Peyer's patch (tissue), 4 donors: ENCODE data around the gene TMEM242. TPM values are rescaled to one million over a fixed set of nuclear protein-coding genes. Genes with fewer than 3 reads are reported as not detected.

ENCODE experiments used
- DNase-seq, 3 donors: peaks; one replicate each; pipeline ENCODE4 v3.0.0-alpha.2; 2017 to 2019
- H3K27ac ChIP-seq, 4 donors: fragments of 200-600 bp; sonication (generic); one replicate each; pipeline ENCODE4 v1.5.1; 2016 to 2019
- H3K27me3 ChIP-seq, 2 donors: fragments of 200-600 bp; sonication (generic); one replicate each; pipeline ENCODE4 v1.5.1; 2019
- H3K36me3 ChIP-seq, 3 donors: fragments of 200-600 bp; sonication (generic); one replicate each; pipeline ENCODE4 v1.5.1; 2016 to 2019
- H3K4me1 ChIP-seq, 4 donors: fragments of 200-600 bp; sonication (generic); one replicate each; pipeline ENCODE4 v1.5.1; 2016 to 2019
- H3K4me3 ChIP-seq, 4 donors: fragments of 200-600 bp; sonication (generic); 1 replicate in 3 of 4; 2 replicates in 1 of 4; pipeline ENCODE4 v1.5.1; 2016 to 2019; ENCODE audit warnings: mild to moderate bottlenecking in 1 of 4
- H3K9me3 ChIP-seq, 4 donors: fragments of 200-600 bp; sonication (generic); one replicate each; pipeline ENCODE4 v1.5.1; 2016 to 2019; ENCODE audit warnings: mild to moderate bottlenecking in 1 of 4
- POLR2A ChIP-seq, 2 donors: fragments of 450-650 bp; IDR thresholded peaks; one replicate each; pipeline ENCODE4 v1.5.1; 2017; ENCODE audit warnings: antibody characterized with exemption in 2 of 2, mild to moderate bottlenecking in 2 of 2, moderate library complexity in 2 of 2
- total RNA-seq, 4 donors: library from RNA; depleted of rRNA; stranded (reverse); fragments of >200 nt; gene quantifications; one replicate each; pipeline ENCODE4 v1.1.0, GENCODE V29; 2016
- TF ChIP-seq, protein P1 (sequence below), 6 experiments: fragments of 450-650 bp in 4 of 6; fragments of 200-600 bp in 2 of 6; sonication (generic) in 1 of 6; IDR thresholded peaks; one replicate each; pipeline ENCODE4 v1.5.1; 2017 to 2019; ENCODE audit warnings: antibody characterized with exemption in 6 of 6, mild to moderate bottlenecking in 3 of 6, moderate library complexity in 1 of 6

TMEM242 gene
- total RNA-seq = 1 to 10 TPM; 3.3 to 9.4 (median 4.9) TPM

- H3K4me3 ChIP-seq = peak within 1 kb of the TSS; percentile 63 to 83 (median 69)
- no peaks in the 10 kb centered on the region for H3K27me3 ChIP-seq
- DNase-seq = peak; percentile 88 to 95 (median 95)
- peak within 1 kb of the TSS; percentile 74 to 92 (median 88) for H3K27ac ChIP-seq
- no peaks in the 10 kb centered on the region for H3K9me3 ChIP-seq
- TF ChIP-seq, protein P1, sequence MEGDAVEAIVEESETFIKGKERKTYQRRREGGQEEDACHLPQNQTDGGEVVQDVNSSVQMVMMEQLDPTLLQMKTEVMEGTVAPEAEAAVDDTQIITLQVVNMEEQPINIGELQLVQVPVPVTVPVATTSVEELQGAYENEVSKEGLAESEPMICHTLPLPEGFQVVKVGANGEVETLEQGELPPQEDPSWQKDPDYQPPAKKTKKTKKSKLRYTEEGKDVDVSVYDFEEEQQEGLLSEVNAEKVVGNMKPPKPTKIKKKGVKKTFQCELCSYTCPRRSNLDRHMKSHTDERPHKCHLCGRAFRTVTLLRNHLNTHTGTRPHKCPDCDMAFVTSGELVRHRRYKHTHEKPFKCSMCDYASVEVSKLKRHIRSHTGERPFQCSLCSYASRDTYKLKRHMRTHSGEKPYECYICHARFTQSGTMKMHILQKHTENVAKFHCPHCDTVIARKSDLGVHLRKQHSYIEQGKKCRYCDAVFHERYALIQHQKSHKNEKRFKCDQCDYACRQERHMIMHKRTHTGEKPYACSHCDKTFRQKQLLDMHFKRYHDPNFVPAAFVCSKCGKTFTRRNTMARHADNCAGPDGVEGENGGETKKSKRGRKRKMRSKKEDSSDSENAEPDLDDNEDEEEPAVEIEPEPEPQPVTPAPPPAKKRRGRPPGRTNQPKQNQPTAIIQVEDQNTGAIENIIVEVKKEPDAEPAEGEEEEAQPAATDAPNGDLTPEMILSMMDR (IDR thresholded peaks at IDR 0.05) = peak in 4 of 6 experiments; percentile 29 to 51 (median 42)
- peak; percentile 92 to 93 for TF ChIP-seq POLR2A (IDR thresholded peaks at IDR 0.05)
- H3K4me1 ChIP-seq = peaks cover 0 to 8% (median 2%) of the 10 kb centered on the region in 4 donors
- H3K36me3 ChIP-seq = peaks cover 0 to 8% (median 0%) of the 10 kb centered on the region in 3 donors
These were observed at the start of gene TMEM242 for GRCh38 chr6:157323255-157323965. TMEM242 (minus strand) TSS chr6:157323519; CDS start chr6:157323499, 20 bp downstream.

GRCh38 chr6:157372501-157373280, 49.4 kb upstream of the TMEM242 start:
- no peak overlapping the region for H3K27ac ChIP-seq
- H3K4me1 ChIP-seq = peaks cover 0 to 8% (median 6%) of the 10 kb centered on the region in 4 donors
- H3K4me3 ChIP-seq = no peak overlapping the region
- DNase-seq = no peak
- H3K9me3 ChIP-seq = no peaks in the 10 kb centered on the region
- no peaks in the 10 kb centered on the region for H3K36me3 ChIP-seq
- H3K27me3 ChIP-seq = no peaks in the 10 kb centered on the region
- TF ChIP-seq POLR2A (IDR thresholded peaks at IDR 0.05) = no peak
- TF ChIP-seq, protein P1 (IDR thresholded peaks at IDR 0.05) = no peak

DNA sequence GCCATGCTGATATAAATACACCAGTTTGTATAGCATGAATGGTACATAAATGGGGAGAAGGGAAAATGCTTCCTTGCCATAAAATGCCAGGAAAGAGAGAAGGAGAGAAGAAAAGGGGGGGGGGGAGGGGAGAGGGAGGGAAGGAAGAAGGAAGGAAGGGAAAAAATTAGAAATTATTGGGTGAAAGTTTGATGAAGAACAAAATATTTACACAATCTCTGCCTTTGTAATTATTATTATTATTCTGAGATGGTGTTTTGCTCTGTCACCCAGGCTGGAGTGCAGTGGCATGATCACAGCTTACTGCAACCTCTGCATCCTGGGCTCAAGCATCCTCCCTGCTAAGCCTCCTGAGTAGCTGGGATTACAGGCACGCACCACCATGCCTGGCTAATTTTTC, 47.4 kb upstream of the TMEM242 start:
- Histone ChIP-seq H3K9me3 (no peaks in the 10 kb centered on the region), H3K36me3 (no peaks in the 10 kb centered on the region), H3K27ac (no peak overlapping the region), H3K27me3 (no peaks in the 10 kb centered on the region), H3K4me3 (no peak overlapping the region), H3K4me1 (peaks cover 0 to 8% (median 6%) of the 10 kb centered on the region in 4 donors)
- DNase-seq = no peak
- TF ChIP-seq, protein P1 (IDR thresholded peaks at IDR 0.05) = no peak
- TF ChIP-seq POLR2A (IDR thresholded peaks at IDR 0.05) = no peak

DNA sequence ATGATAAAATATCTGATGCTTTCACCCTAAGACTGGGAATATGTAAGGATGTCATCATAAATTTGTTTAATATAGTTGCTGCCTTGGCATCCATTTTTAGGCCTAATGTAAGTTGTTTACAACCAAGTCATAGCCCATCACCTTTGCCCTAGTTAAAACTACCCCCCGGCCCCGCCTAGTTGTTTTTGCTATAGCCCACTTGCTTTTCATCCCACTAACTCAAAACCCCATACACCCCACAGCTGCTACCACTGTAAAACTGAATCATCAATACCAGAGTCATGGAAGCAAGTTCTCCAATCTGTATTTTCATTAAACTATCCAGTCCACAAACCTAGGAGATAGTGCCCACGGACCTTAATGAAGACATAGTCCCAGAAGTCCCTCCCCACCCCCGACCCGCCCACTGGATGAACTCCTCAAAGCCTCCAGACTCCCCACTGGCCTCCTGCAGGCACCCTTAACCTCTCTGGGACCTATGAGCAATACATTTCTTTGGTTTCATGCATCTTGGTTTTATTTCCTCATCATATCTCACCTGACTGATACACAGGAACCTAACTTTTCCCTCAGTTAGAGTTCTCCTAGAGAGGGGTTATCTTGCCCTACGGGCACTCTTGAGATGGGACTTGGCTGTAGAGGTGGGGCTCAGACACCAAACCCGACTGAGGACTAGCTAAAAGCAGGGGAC, 45.2 kb upstream of the TMEM242 start:
- H3K9me3 ChIP-seq = no peaks in the 10 kb centered on the region
- no peak overlapping the region for H3K27ac ChIP-seq
- no peaks in the 10 kb centered on the region for H3K27me3 ChIP-seq
- TF ChIP-seq, protein P1 (IDR thresholded peaks at IDR 0.05) = no peak
- TF ChIP-seq POLR2A (IDR thresholded peaks at IDR 0.05) = no peak
- peaks cover 0 to 8% (median 6%) of the 10 kb centered on the region in 4 donors for H3K4me1 ChIP-seq
- no peak overlapping the region for H3K4me3 ChIP-seq
- DNase-seq = no peak
- no peaks in the 10 kb centered on the region for H3K36me3 ChIP-seq

GRCh38 chr6:157366648-157367047, 43.3 kb upstream of the TMEM242 start:
- Histone ChIP-seq H3K36me3 (no peaks in the 10 kb centered on the region), H3K4me3 (no peak overlapping the region), H3K9me3 (no peaks in the 10 kb centered on the region), H3K27me3 (no peaks in the 10 kb centered on the region), H3K27ac (no peak overlapping the region), H3K4me1 (peaks cover 0 to 8% (median 6%) of the 10 kb centered on the region in 4 donors)
- DNase-seq = no peak
- TF ChIP-seq, protein P1 (IDR thresholded peaks at IDR 0.05) = no peak
- no peak for TF ChIP-seq POLR2A (IDR thresholded peaks at IDR 0.05)
